ENCODE measurements around the gene RPS6KA5. TPM values are rescaled to one million over a fixed set of nuclear protein-coding genes. Genes with fewer than 3 reads are reported as not detected.

RPS6KA5 gene
- total and polyA plus RNA-seq, 9 of the 15 experiments (the other 6 are each of a cell fraction or from before 2014, with no cell fraction given), result 0.88 to 7.7 (median 4.7) TPM

DNA sequence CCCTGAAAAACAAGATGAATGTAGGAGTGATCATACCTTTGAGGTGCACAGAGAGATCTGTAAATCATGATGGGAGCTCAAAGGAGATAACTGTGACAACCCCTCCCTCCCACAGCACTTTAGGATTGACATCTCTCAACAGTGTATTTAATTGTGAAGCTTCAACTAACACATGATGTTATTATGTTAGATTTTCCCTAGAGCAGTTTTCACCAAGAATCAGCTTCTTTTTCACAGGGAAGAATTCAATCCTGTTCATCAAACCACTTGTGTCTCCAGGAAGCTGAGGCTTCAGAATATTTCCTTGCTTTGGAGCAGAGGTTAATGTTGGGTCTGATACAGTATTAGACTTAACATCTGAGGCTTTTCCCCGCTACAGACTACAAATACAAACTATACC lies 11.8 kb downstream of the RPS6KA5 start:
- Histone ChIP-seq H3K27me3 (ENCODE audit: control insufficient read depth in 2 of 2, insufficient read depth in 2 of 2, low read length in 2 of 2) (no peaks in the 10 kb centered on the region), H3K36me3 (ENCODE audit: control insufficient read depth, insufficient read depth, low read length) (no peaks in the 10 kb centered on the region), H3K9me3 (replicated peaks; ENCODE audit: control insufficient read depth, insufficient read depth, low read depth, low read length) (no peaks in the 10 kb centered on the region), H3K9me1 (ENCODE audit: control insufficient read depth, insufficient read depth, low read length) (no peaks in the 10 kb centered on the region), H4K20me1 (replicated peaks; ENCODE audit: control insufficient read depth, insufficient read depth, low read length) (no peaks in the 10 kb centered on the region), H3K27ac (ENCODE audit: extremely low read depth, low read depth, low read length) (no peak overlapping the region), H3K4me1 (replicated peaks in 1 of 2; ENCODE audit: control insufficient read depth in 2 of 2, insufficient read depth in 2 of 2, low read length in 2 of 2) (peaks cover 0 to 3% of the 10 kb centered on the region in 2 experiments; a peak in 2 of 5 replicates), H3K4me3 (no peak overlapping the region), H3K9ac (ENCODE audit: insufficient read depth in 1 of 2, low read depth in 2 of 2, low read length in 2 of 2) (no peak overlapping the region), H3K4me2 (ENCODE audit: insufficient read depth, low read length) (no peak overlapping the region), H3K79me2 (ENCODE audit: control insufficient read depth, insufficient read depth, low read length) (peaks cover 6% of the 10 kb centered on the region; the same call in 1 of the 3 replicates), H2AFZ (ENCODE audit: low read depth, low read length) (no peak overlapping the region)
- intact Hi-C loops (cut with micrococcal nuclease) (no loop called here), in situ Hi-C loops (cut with MboI) (no loop called here)
- no TSS peak for BruUV-seq (replicated peaks)
- DNase-seq (ENCODE audit: extremely low read depth in 1 of 4, low spot score in 3 of 4) (no peak), ATAC-seq (no peak), FAIRE-seq (no peak)
- ChIA-PET POLR2A (interaction anchor here (1.0 kb wide), 1 partner anchor 10 kb away, joined by 5 read pairs; no protein-coding TSS in a partner anchor), CTCF (ENCODE audit: low intra/inter-chr PET ratio) (no interaction called here)
- WGBS (ENCODE audit: insufficient coverage, low coverage, missing lambda C conversion rate), result 79% methylated on average over 1 of the region's 1 CpG
- TF ChIP-seq, protein P1, sequence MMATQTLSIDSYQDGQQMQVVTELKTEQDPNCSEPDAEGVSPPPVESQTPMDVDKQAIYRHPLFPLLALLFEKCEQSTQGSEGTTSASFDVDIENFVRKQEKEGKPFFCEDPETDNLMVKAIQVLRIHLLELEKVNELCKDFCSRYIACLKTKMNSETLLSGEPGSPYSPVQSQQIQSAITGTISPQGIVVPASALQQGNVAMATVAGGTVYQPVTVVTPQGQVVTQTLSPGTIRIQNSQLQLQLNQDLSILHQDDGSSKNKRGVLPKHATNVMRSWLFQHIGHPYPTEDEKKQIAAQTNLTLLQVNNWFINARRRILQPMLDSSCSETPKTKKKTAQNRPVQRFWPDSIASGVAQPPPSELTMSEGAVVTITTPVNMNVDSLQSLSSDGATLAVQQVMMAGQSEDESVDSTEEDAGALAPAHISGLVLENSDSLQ (IDR thresholded peaks at IDR 0.05), result peak; percentile 17; the same call in 1 of the 2 replicates
- TF ChIP-seq, protein P2, sequence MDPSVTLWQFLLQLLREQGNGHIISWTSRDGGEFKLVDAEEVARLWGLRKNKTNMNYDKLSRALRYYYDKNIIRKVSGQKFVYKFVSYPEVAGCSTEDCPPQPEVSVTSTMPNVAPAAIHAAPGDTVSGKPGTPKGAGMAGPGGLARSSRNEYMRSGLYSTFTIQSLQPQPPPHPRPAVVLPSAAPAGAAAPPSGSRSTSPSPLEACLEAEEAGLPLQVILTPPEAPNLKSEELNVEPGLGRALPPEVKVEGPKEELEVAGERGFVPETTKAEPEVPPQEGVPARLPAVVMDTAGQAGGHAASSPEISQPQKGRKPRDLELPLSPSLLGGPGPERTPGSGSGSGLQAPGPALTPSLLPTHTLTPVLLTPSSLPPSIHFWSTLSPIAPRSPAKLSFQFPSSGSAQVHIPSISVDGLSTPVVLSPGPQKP (CRISPR knock-in tag; IDR thresholded peaks at IDR 0.05), result no peak
- TF ChIP-seq BRF1 (IDR thresholded peaks at IDR 0.05; ENCODE audit: borderline replicate concordance, extremely low read depth, insufficient read length), result no peak
- TF ChIP-seq SP2 (IDR thresholded peaks at IDR 0.05; ENCODE audit: extremely low read depth, low read depth, low read length, poor library complexity, severe bottlenecking), result no peak
- TF ChIP-seq MEIS2 (IDR thresholded peaks at IDR 0.05; ENCODE audit: partially characterized antibody), result peak; percentile 57
- TF ChIP-seq STAG1 (CRISPR knock-in tag; IDR thresholded peaks at IDR 0.05; ENCODE audit: borderline replicate concordance), result no peak
